ENCODE data around the gene CMTR1.

DNA sequence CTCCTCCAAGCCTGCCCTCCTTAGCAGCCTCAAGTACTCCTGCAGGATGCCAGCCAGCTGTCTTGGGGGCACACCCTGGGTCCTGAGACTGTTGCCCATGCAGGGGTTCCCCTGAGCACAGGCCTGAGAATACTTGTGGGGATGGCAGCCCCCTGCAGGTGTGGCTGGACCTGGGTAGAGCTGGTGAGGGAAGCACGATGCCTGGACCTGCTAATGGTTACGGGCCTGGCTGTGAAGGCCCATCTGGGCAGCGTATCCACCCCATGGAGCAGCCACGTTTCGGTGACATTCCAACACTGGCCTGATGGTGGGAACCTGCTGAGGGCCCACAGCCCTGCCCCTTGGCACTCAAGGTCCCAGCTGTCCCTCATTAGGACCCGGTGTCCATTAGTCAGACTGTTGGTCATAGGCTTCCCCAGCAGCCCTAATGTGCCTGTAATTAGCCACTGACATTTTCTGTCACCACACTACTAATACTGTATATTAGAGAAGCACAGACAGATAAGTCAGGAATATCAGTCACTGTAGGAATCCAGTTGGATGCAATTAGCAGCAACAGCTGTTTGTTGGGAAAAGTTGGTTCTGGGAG, 46.3 kb downstream of the CMTR1 start:
- TF ChIP-seq, protein P1, sequence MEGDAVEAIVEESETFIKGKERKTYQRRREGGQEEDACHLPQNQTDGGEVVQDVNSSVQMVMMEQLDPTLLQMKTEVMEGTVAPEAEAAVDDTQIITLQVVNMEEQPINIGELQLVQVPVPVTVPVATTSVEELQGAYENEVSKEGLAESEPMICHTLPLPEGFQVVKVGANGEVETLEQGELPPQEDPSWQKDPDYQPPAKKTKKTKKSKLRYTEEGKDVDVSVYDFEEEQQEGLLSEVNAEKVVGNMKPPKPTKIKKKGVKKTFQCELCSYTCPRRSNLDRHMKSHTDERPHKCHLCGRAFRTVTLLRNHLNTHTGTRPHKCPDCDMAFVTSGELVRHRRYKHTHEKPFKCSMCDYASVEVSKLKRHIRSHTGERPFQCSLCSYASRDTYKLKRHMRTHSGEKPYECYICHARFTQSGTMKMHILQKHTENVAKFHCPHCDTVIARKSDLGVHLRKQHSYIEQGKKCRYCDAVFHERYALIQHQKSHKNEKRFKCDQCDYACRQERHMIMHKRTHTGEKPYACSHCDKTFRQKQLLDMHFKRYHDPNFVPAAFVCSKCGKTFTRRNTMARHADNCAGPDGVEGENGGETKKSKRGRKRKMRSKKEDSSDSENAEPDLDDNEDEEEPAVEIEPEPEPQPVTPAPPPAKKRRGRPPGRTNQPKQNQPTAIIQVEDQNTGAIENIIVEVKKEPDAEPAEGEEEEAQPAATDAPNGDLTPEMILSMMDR (IDR thresholded peaks at IDR 0.05; ENCODE audit: low read depth, low read length, missing input control): no peak
- TF ChIP-seq EGR1 (IDR thresholded peaks at IDR 0.05; ENCODE audit: low read depth in 2 of 2) (no peak), HNF4G (IDR thresholded peaks at IDR 0.05) (no peak), YY1 (IDR thresholded peaks at IDR 0.05) (no peak), JUND (IDR thresholded peaks at IDR 0.05) (no peak), SP1 (IDR thresholded peaks at IDR 0.05) (no peak)
- TF ChIP-seq, protein P2, sequence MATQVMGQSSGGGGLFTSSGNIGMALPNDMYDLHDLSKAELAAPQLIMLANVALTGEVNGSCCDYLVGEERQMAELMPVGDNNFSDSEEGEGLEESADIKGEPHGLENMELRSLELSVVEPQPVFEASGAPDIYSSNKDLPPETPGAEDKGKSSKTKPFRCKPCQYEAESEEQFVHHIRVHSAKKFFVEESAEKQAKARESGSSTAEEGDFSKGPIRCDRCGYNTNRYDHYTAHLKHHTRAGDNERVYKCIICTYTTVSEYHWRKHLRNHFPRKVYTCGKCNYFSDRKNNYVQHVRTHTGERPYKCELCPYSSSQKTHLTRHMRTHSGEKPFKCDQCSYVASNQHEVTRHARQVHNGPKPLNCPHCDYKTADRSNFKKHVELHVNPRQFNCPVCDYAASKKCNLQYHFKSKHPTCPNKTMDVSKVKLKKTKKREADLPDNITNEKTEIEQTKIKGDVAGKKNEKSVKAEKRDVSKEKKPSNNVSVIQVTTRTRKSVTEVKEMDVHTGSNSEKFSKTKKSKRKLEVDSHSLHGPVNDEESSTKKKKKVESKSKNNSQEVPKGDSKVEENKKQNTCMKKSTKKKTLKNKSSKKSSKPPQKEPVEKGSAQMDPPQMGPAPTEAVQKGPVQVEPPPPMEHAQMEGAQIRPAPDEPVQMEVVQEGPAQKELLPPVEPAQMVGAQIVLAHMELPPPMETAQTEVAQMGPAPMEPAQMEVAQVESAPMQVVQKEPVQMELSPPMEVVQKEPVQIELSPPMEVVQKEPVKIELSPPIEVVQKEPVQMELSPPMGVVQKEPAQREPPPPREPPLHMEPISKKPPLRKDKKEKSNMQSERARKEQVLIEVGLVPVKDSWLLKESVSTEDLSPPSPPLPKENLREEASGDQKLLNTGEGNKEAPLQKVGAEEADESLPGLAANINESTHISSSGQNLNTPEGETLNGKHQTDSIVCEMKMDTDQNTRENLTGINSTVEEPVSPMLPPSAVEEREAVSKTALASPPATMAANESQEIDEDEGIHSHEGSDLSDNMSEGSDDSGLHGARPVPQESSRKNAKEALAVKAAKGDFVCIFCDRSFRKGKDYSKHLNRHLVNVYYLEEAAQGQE (IDR thresholded peaks at IDR 0.05): no peak
- TF ChIP-seq, protein P3, sequence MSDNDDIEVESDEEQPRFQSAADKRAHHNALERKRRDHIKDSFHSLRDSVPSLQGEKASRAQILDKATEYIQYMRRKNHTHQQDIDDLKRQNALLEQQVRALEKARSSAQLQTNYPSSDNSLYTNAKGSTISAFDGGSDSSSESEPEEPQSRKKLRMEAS (IDR thresholded peaks at IDR 0.05): no peak
